MM.1S (cell line): ENCODE data around the gene MPZ.

Source experiments
- DNase-seq: peaks from one replicate; pipeline ENCODE4 v3.0.0-alpha.2; 2015
- H2AFZ ChIP-seq: fragments of 300-600 bp; sonication (generic); 2 replicates; pipeline ENCODE4 v1.6.0; 2016; ENCODE audit warnings: antibody characterized with exemption, low read length
- H3F3A ChIP-seq: fragments of 300-600 bp; sonication (generic); 2 replicates; pipeline ENCODE4 v1.6.1; 2016; ENCODE audit warnings: mild to moderate bottlenecking, antibody characterized with exemption, low read length, moderate library complexity, mixed read lengths; ENCODE audit not compliant: insufficient read depth
- H3K27ac ChIP-seq: fragments of 300-600 bp; sonication (generic); 2 replicates; pipeline ENCODE4 v1.5.1; 2016; ENCODE audit warnings: mild to moderate bottlenecking, low read length
- H3K27me3 ChIP-seq: fragments of 300-600 bp; sonication (generic); replicated peaks from 2 replicates; pipeline ENCODE4 v1.6.0; 2016; ENCODE audit warnings: low read length; ENCODE audit not compliant: insufficient read depth
- H3K36me3 ChIP-seq: fragments of 300-600 bp; sonication (generic); replicated peaks from 2 replicates; pipeline ENCODE4 v1.6.1; 2016; ENCODE audit warnings: mild to moderate bottlenecking, low read length, mixed read lengths; ENCODE audit not compliant: insufficient read depth
- H3K4me1 ChIP-seq: fragments of 300-600 bp; sonication (generic); 2 replicates; pipeline ENCODE4 v1.6.1; 2016; ENCODE audit warnings: low read length, mixed read lengths
- H3K4me2 ChIP-seq: fragments of 300-600 bp; sonication (generic); 2 replicates; pipeline ENCODE4 v1.6.0; 2016; ENCODE audit warnings: low read depth, low read length
- H3K4me3 ChIP-seq: fragments of 300-600 bp; sonication (generic); 2 replicates; pipeline ENCODE4 v1.5.1; 2016; ENCODE audit warnings: low read length, mixed read lengths
- H3K79me2 ChIP-seq: fragments of 300-600 bp; sonication (generic); 2 replicates; pipeline ENCODE4 v1.6.1; 2016; ENCODE audit warnings: mixed run types, low read length, mixed read lengths
- H3K9ac ChIP-seq: fragments of 300-600 bp; sonication (generic); 2 replicates; pipeline ENCODE4 v1.6.1; 2016; ENCODE audit warnings: low read length, mixed read lengths
- H3K9me2 ChIP-seq: fragments of 300-600 bp; sonication (generic); replicated peaks from 2 replicates; pipeline ENCODE4 v1.6.1; 2016; ENCODE audit warnings: mild to moderate bottlenecking, low read length, mixed read lengths; ENCODE audit not compliant: insufficient read depth
- H3K9me3 ChIP-seq: fragments of 300-600 bp; sonication (generic); replicated peaks from 2 replicates; pipeline ENCODE4 v1.6.1; 2016; ENCODE audit warnings: mild to moderate bottlenecking, low read length, mixed read lengths; ENCODE audit not compliant: insufficient read depth
- H4K20me1 ChIP-seq: fragments of 300-600 bp; sonication (generic); 2 replicates; pipeline ENCODE4 v1.6.1; 2016; ENCODE audit warnings: mild to moderate bottlenecking, low read length, moderate library complexity, mixed read lengths; ENCODE audit not compliant: insufficient read depth
- EZH2 ChIP-seq: fragments of 300-600 bp; sonication (generic); optimal IDR thresholded peaks from 2 replicates; pipeline ENCODE3; 2017; ENCODE audit warnings: low read depth, mild to moderate bottlenecking, antibody characterized with exemption, low read length, mixed read lengths
- EZH2phosphoT487 ChIP-seq: fragments of 300-600 bp; sonication (generic); IDR thresholded peaks from 2 replicates; pipeline ENCODE4 v1.6.1; 2018; ENCODE audit warnings: antibody characterized with exemption, low read length
- TF ChIP-seq, protein P1 (sequence below): fragments of 300-600 bp; sonication (generic); IDR thresholded peaks from 2 replicates; pipeline ENCODE4 v1.5.1; 2016; ENCODE audit warnings: antibody characterized with exemption, low read length, mixed read lengths

MPZ gene

DNA sequence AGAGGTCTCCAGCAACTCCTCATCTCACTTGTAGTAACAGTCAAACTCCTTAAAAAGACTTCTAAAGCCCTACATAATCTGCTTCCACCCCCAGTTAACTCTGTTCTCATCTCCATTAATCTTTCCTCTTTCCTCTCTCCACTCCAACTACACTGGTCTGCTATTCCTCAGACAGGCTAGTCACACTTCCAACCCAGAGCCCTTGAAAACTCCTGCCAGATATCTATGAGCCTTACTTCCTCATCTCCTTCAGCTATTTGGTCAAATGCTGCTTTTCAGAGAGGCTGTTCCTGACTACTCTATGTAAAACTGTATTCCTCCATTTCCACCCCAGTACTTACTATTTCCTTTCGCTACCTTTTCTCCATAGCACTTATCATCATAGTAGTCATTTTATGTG is 26.8 kb downstream of the MPZ start:
- H3K4me1 ChIP-seq: no peaks in the 10 kb centered on the region
- no peaks in the 10 kb centered on the region for H3K9me3 ChIP-seq
- DNase-seq: no peak
- no peaks in the 10 kb centered on the region for H3K79me2 ChIP-seq
- no peak overlapping the region for H3K9ac ChIP-seq
- H3K27me3 ChIP-seq: peaks cover 22% of the 10 kb centered on the region
- no peak overlapping the region for H3K4me3 ChIP-seq
- H3K36me3 ChIP-seq: no peaks in the 10 kb centered on the region
- H4K20me1 ChIP-seq: no peaks in the 10 kb centered on the region
- no peaks in the 10 kb centered on the region for H3K9me2 ChIP-seq
- no peaks in the 10 kb centered on the region for H3F3A ChIP-seq
- no peak overlapping the region for H2AFZ ChIP-seq
- no peak overlapping the region for H3K27ac ChIP-seq
- no peak overlapping the region for H3K4me2 ChIP-seq
- TF ChIP-seq EZH2 (no peak), EZH2phosphoT487 (no peak)
- TF ChIP-seq, protein P1, sequence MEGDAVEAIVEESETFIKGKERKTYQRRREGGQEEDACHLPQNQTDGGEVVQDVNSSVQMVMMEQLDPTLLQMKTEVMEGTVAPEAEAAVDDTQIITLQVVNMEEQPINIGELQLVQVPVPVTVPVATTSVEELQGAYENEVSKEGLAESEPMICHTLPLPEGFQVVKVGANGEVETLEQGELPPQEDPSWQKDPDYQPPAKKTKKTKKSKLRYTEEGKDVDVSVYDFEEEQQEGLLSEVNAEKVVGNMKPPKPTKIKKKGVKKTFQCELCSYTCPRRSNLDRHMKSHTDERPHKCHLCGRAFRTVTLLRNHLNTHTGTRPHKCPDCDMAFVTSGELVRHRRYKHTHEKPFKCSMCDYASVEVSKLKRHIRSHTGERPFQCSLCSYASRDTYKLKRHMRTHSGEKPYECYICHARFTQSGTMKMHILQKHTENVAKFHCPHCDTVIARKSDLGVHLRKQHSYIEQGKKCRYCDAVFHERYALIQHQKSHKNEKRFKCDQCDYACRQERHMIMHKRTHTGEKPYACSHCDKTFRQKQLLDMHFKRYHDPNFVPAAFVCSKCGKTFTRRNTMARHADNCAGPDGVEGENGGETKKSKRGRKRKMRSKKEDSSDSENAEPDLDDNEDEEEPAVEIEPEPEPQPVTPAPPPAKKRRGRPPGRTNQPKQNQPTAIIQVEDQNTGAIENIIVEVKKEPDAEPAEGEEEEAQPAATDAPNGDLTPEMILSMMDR: no peak

DNA sequence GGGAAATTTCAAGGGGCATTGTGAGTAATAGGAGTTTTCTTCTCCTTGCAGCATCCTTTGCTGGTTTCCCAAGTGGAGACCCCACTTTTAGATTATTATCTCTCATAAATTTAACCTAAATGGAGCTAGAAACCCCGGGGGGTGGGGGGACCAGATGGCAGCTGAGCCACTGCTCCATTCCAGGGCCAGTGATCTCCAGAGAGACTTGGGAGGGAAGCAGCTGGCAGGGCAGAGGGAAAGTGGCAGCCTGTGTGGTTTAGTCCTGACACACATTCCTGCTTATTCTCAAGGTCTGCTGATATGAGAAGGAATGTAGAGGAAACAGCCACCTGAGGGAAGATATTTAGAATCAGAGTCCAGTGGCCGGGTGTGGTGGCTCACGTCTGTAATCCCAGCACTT is 34.9 kb downstream of the MPZ start:
- H3K9ac ChIP-seq: no peak overlapping the region
- TF ChIP-seq EZH2phosphoT487 (no peak), EZH2 (no peak)
- TF ChIP-seq, protein P1: no peak
- H3K79me2 ChIP-seq: no peaks in the 10 kb centered on the region
- H3K4me3 ChIP-seq: no peak overlapping the region
- H2AFZ ChIP-seq: no peak overlapping the region
- H3K9me2 ChIP-seq: no peaks in the 10 kb centered on the region
- no peak overlapping the region for H3K4me2 ChIP-seq
- no peaks in the 10 kb centered on the region for H3K27me3 ChIP-seq
- no peaks in the 10 kb centered on the region for H4K20me1 ChIP-seq
- no peaks in the 10 kb centered on the region for H3F3A ChIP-seq
- no peaks in the 10 kb centered on the region for H3K4me1 ChIP-seq
- no peak for DNase-seq
- H3K9me3 ChIP-seq: no peaks in the 10 kb centered on the region
- H3K27ac ChIP-seq: no peak overlapping the region
- no peaks in the 10 kb centered on the region for H3K36me3 ChIP-seq

DNA sequence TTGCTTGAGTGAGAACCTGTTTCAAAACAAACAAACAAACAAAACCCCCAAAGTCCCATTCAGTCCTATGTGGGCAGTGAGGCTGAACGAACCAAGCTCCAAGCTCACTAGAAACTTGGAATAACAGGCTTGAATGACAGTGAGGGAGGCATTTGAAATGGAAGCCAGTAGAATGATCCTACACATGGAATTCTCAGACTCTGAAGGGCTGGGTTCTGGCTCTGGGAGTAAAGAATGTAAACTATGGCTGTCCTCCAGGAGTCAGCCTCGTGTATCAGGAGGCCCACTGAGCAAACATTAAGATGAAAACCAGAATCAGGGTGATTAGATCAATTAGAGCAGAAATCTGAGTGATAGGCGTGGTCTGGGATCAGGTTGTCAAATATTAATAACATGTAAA is 36.4 kb downstream of the MPZ start:
- Histone ChIP-seq H3K79me2 (no peaks in the 10 kb centered on the region), H3K9me3 (no peaks in the 10 kb centered on the region), H3K27me3 (no peaks in the 10 kb centered on the region), H4K20me1 (no peaks in the 10 kb centered on the region), H2AFZ (no peak overlapping the region), H3K4me2 (no peak overlapping the region), H3K9ac (no peak overlapping the region), H3K4me1 (0 out of 2 replicates have a peak, but pooled peaks cover under 1% of the 10 kb centered on the region), H3K36me3 (no peaks in the 10 kb centered on the region), H3F3A (no peaks in the 10 kb centered on the region), H3K27ac (no peak overlapping the region), H3K4me3 (no peak overlapping the region), H3K9me2 (no peaks in the 10 kb centered on the region)
- no peak for DNase-seq
- TF ChIP-seq, protein P1: no peak
- TF ChIP-seq EZH2phosphoT487 (no peak), EZH2 (no peak)
